Activated naive CD4-positive, alpha-beta T cell treated with Interleukin-2 at 50 U/mL for 16 hours (primary cell): ENCODE data around the gene KSR1.
A peak's percentile ranks its signal among the peaks of the same experiment; 100 is the strongest.

Experiments
- DNase-seq: peaks from one replicate; pipeline ENCODE4 v3.0.0-alpha.2; 2020

Gene KSR1

DNA sequence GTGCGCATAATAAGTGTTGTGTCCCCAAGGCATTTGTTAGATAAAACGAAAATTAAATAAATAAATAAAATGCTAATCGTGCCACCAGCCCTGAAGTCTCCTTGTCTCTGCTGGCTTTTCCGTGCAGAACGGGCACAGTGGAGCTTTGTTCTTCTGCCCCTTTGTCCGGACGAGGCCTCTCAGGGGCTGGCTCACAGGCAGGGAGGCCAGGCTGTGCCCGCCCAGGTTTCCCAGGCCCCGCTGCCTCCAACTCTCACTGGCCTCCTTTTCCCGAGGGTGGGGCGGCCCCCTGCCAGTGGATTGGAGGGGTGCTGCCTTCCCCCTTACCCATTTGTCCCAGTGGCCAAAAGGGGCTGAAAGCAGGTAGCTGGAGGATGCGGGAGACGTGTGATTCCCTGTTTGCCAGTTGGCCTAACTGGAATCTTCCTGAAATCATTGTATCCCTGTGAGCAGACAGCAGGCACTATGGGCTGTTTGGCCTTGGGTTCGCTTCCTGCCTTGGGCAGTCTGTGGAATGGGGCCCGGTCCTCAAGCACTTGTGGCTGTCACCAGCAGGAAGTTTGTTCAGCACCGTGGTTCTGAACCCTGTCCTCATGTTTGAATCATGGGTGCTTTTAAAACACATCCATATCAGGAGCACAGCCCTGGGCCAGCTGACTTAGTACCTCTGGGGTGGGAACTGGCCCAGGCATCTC, 64.4 kb downstream of the KSR1 start:
- no peak for DNase-seq

DNA sequence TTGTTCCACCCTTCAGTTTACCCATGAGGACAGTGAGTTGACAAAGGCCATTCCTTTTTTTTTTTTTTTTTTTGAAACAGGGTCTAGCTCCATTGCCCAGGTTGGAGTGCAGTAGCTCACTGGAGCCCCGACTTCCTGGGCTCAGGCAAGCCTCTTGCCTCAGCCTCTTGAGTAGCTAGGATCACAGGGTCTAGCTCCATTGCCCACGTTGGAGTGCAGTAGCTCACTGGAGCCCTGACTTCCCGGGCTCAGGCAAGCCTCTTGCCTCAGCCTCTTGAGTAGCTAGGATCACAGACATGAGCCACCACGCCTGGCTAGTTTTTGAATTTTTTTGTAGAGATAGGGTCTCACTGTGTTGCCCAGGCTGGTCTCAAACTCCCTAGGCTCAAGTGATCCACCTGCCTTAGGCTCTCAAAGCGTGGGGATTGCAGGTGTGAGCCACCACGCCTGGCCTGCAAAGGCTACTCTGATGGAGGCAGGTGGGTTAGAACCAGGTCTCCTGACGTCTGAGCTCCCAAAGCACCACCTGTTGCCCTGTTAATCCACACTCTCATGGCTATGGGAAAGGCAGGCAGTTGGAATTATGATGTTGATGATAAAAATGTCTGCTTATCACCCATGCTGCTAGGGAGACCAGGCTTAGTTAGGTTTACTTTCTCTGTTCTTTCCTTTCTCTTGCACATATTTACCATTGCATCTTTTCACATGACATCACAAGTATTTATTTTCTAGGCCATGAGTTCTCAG, 65.2 kb downstream of the KSR1 start:
- DNase-seq = no peak

DNA sequence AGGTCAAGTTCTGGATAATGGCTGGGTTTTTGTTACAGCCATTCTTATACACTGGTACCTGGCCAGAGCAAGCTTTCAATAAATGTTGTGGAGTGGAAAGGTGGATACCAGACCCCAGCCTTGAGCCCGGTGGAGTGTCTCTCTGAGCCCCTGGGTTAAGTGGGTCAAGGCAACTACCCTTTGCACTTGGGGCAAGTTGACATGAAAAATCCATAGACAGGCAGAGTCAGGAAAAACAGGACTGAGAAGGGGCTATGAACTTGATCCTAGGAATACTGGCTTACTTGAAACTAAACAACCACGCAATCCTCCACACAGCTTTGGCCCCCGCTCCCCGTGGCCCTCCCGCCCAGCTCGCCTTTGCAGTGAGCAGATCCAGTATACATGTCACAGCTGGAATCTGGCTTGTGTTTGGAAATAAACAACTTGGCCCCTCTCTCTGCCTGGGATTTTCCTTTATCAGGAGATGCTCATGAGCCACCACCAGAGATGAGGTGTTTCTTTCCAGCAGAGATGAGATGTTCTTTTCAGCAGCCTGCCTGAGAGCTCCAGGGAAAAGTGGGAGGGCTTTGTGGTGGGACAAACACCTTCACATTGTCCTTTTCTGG, 65.9 kb downstream of the KSR1 start:
- DNase-seq = no peak

- DNase-seq = no peak
Observed at GRCh38 chr17:27523712-27524111, 67.5 kb downstream of the KSR1 start.

DNA sequence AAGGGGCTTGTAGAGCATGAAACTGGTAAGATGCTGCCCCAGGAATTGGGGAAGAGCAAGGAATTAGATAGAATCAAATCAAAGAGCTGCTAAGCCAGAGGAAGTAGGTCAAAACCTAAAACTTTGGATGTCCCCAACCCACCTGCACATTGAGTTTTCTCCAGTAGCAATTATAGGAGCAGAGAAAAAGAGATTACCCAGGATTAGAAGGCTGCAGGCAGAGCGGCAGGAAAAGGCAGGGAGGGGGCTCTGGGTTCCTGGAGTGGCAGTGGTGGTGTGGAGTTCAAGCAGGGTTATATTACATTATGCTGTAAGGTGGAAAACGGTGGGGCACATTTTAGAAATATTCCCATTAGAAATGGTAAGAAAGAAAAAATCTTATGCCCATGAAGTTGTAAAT, 68.3 kb downstream of the KSR1 start:
- DNase-seq = no peak

DNA sequence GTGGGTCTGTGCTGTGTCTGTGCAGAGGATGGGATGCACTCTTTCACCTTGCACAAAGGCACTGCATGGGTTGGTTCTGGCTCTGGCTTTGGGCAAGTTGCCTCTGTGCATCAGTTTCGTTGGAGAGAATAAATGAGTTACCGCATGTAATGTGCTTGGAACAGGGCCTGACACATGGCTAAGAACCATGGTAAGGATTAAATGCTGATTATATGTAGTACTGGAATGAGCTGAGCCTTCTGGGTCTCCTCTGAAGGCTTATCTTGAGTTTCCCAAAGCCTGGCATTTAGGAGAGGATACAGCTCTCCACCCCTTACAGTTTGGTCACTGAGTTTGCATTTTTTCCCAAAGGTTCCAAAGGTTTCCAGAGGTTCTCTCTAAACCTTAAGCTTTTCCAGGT, 69.1 kb downstream of the KSR1 start:
- no peak for DNase-seq

GRCh38 chr17:27525836-27526603, 69.8 kb downstream of the KSR1 start:
- no peak for DNase-seq

DNA sequence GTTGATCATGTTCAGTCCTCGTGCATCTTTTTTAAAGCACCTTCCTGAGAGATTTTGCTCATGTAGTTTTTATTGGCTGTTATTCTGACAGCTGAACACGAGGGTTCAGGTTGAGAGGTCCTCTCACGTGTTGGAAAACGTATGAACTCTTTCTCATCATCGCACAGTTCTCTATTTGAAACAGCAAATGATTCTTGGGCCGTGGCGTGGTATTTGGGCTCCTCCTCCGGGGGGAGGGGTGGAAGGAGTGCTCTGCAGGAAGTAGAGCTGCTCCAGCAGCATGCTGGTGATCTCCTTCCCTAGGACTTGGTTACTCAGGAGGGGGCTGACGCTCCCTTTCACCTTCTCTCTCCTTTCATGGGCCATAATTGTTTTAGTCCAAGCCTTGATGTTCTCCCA, 70.4 kb downstream of the KSR1 start:
- peak; percentile 28 for DNase-seq

GRCh38 chr17:27529230-27529796, 73.1 kb downstream of the KSR1 start:
- no peak for DNase-seq

GRCh38 chr17:27530764-27531391, 74.6 kb downstream of the KSR1 start:
- no peak for DNase-seq

- no peak for DNase-seq
Observed at GRCh38 chr17:27531469-27531961, 75.3 kb downstream of the KSR1 start.

DNA sequence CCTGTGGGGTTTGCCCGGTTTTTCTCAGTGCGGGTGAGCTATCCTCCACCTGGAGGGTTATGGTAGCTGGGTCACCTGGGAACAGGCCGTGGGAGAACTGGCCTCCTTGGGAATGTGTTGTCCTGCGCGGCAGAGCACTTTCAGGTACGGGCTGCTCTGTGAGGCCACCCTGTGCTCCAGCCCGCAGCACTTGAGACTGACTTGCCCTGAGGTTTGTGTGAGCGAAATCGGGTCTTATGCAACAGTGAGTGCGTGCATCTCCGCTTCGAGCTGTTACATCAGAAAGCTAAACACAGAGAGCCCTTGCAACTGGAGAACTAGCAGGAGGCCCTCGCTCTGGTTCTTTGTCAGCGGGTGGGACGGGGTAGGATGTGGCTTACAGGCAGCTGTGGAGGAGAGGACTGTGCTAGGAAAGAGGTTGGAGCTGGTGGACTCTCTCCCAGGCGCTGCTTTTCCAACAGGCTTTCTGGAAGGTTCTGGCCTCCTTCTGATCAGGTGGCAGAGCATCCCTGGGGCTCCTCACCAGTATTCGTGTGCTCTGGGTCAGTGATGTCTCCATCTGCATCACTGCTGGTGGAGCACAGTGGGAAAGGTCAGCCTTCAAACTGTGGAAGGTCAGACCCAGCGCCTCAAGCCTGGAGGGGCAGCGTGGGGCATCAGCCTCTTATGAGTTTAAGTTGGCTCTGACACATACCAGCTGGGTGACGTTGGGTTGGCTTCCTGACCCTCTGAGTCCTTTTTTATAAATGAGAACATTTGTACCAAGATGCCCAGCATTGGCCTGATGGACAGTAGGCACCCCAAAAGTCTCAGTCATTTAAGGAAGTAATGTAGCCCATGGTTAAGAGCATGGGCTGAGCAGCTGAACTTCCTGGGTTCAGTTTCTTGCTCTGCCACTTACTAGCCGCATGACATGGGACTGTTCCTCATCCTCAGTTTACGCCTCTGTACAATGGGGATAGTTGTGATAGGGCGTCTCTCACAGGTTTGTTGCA, 76.3 kb downstream of the KSR1 start:
- DNase-seq = no peak

GRCh38 chr17:27533874-27534815, 77.9 kb downstream of the KSR1 start:
- DNase-seq = no peak

GRCh38 chr17:27535178-27535928, 79.1 kb downstream of the KSR1 start:
- no peak for DNase-seq

- no peak for DNase-seq
Observed at GRCh38 chr17:27535975-27536374, 79.7 kb downstream of the KSR1 start.

DNA sequence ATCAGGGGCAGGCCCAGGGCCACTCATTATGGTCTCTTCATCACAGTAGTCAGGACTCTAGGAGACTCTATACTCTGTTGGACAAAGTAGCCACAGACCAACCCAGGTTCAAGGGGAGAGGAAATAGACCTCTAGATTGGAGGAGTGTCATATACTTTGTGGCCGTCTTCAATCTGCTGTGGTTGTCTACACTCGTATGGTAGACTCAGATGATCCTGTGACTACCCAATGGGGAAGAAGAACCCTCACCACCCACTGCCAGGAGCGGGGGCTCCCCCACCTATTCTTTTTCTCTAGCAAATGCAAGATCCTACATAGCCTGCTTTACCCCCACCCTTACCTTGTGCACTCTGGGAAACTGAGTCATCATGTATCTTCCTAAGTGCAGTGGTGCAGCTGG, 80.5 kb downstream of the KSR1 start:
- DNase-seq = no peak

GRCh38 chr17:27538156-27538955, 82.1 kb downstream of the KSR1 start:
- DNase-seq = no peak

- no peak for DNase-seq
Observed at GRCh38 chr17:27539152-27539551, 82.9 kb downstream of the KSR1 start.
